ENCODE results near the gene MEX3A.

Gene MEX3A

GRCh38 chr1:156115514-156116374, 33.5 kb upstream of the MEX3A start:
- Histone ChIP-seq H3K4me1 (ENCODE audit: control insufficient read depth, insufficient read depth, low read length) (peaks cover 57% of the 10 kb centered on the region), H3K9me3 (replicated peaks; ENCODE audit: low read length) (no peaks in the 10 kb centered on the region), H3K4me2 (ENCODE audit: low read length) (peak overlapping the region; percentile 94), H3K4me3 (ENCODE audit: low read length) (peak overlapping the region; percentile 99), H3K9ac (ENCODE audit: low read depth, low read length) (peak overlapping the region; percentile 100), H3K36me3 (ENCODE audit: insufficient read depth, low read length) (peaks cover 33% of the 10 kb centered on the region), H3K27me3 (ENCODE audit: control insufficient read depth, insufficient read depth, low read length) (no peaks in the 10 kb centered on the region)

- Histone ChIP-seq H3K4me2 (ENCODE audit: low read length) (peak overlapping the region; percentile 94), H3K27me3 (ENCODE audit: control insufficient read depth, insufficient read depth, low read length) (no peaks in the 10 kb centered on the region), H3K36me3 (ENCODE audit: insufficient read depth, low read length) (peaks cover 26% of the 10 kb centered on the region), H3K9me3 (replicated peaks; ENCODE audit: low read length) (no peaks in the 10 kb centered on the region), H3K9ac (ENCODE audit: low read depth, low read length) (peak overlapping the region; percentile 100), H3K4me1 (ENCODE audit: control insufficient read depth, insufficient read depth, low read length) (peaks cover 49% of the 10 kb centered on the region), H3K4me3 (ENCODE audit: low read length) (peak overlapping the region; percentile 99)
These were observed 32.8 kb upstream of the MEX3A start for GRCh38 chr1:156114919-156115513.

GRCh38 chr1:156114101-156114918, 32.0 kb upstream of the MEX3A start, which contains the start of gene LMNA:
TSS of gene LMNA (plus strand) at chr1:156114711. CDS start at chr1:156114919, 208 bp downstream.
- H3K27me3 ChIP-seq (ENCODE audit: control insufficient read depth, insufficient read depth, low read length): no peaks in the 10 kb centered on the region
- no peaks in the 10 kb centered on the region for H3K9me3 ChIP-seq (replicated peaks; ENCODE audit: low read length)
- H3K4me1 ChIP-seq (ENCODE audit: control insufficient read depth, insufficient read depth, low read length): peaks cover 42% of the 10 kb centered on the region
- peak within 1 kb of the TSS; percentile 100 for H3K9ac ChIP-seq (ENCODE audit: low read depth, low read length)
- H3K36me3 ChIP-seq (ENCODE audit: insufficient read depth, low read length): peaks cover 22% of the 10 kb centered on the region
- H3K4me2 ChIP-seq (ENCODE audit: low read length): peak within 1 kb of the TSS; percentile 94
- peak within 1 kb of the TSS; percentile 99 for H3K4me3 ChIP-seq (ENCODE audit: low read length)

GRCh38 chr1:156113282-156113950, 31.2 kb upstream of the MEX3A start:
- Histone ChIP-seq H3K4me3 (ENCODE audit: low read length) (peak overlapping the region; percentile 73), H3K9me3 (replicated peaks; ENCODE audit: low read length) (no peaks in the 10 kb centered on the region), H3K36me3 (ENCODE audit: insufficient read depth, low read length) (peaks cover 22% of the 10 kb centered on the region), H3K4me2 (ENCODE audit: low read length) (peak overlapping the region; percentile 90), H3K27me3 (ENCODE audit: control insufficient read depth, insufficient read depth, low read length) (no peaks in the 10 kb centered on the region), H3K4me1 (ENCODE audit: control insufficient read depth, insufficient read depth, low read length) (peaks cover 36% of the 10 kb centered on the region), H3K9ac (ENCODE audit: low read depth, low read length) (peak overlapping the region; percentile 100)

- peak overlapping the region; percentile 31 for H3K4me2 ChIP-seq (ENCODE audit: low read length)
- H3K9ac ChIP-seq (ENCODE audit: low read depth, low read length): peak overlapping the region; percentile 19
- peaks cover 28% of the 10 kb centered on the region for H3K4me1 ChIP-seq (ENCODE audit: control insufficient read depth, insufficient read depth, low read length)
- H3K9me3 ChIP-seq (replicated peaks; ENCODE audit: low read length): no peaks in the 10 kb centered on the region
- no peak overlapping the region for H3K4me3 ChIP-seq (ENCODE audit: low read length)
- peaks cover 18% of the 10 kb centered on the region for H3K36me3 ChIP-seq (ENCODE audit: insufficient read depth, low read length)
- H3K27me3 ChIP-seq (ENCODE audit: control insufficient read depth, insufficient read depth, low read length): no peaks in the 10 kb centered on the region
These were observed 30.2 kb upstream of the MEX3A start for GRCh38 chr1:156112276-156113137.

- Histone ChIP-seq H3K36me3 (ENCODE audit: insufficient read depth, low read length) (peaks cover 16% of the 10 kb centered on the region), H3K27me3 (ENCODE audit: control insufficient read depth, insufficient read depth, low read length) (no peaks in the 10 kb centered on the region), H3K4me3 (ENCODE audit: low read length) (no peak overlapping the region), H3K9ac (ENCODE audit: low read depth, low read length) (peak overlapping the region; percentile 19), H3K4me1 (ENCODE audit: control insufficient read depth, insufficient read depth, low read length) (peaks cover 35% of the 10 kb centered on the region), H3K9me3 (replicated peaks; ENCODE audit: low read length) (no peaks in the 10 kb centered on the region), H3K4me2 (ENCODE audit: low read length) (no peak overlapping the region)
These were observed 29.2 kb upstream of the MEX3A start for GRCh38 chr1:156111355-156111962.

- H3K4me3 ChIP-seq (ENCODE audit: low read length): no peak overlapping the region
- H3K4me1 ChIP-seq (ENCODE audit: control insufficient read depth, insufficient read depth, low read length): peaks cover 45% of the 10 kb centered on the region
- H3K27me3 ChIP-seq (ENCODE audit: control insufficient read depth, insufficient read depth, low read length): no peaks in the 10 kb centered on the region
- H3K9me3 ChIP-seq (replicated peaks; ENCODE audit: low read length): no peaks in the 10 kb centered on the region
- no peak overlapping the region for H3K9ac ChIP-seq (ENCODE audit: low read depth, low read length)
- H3K4me2 ChIP-seq (ENCODE audit: low read length): no peak overlapping the region
- peaks cover 6% of the 10 kb centered on the region for H3K36me3 ChIP-seq (ENCODE audit: insufficient read depth, low read length)
These were observed 28.0 kb upstream of the MEX3A start for GRCh38 chr1:156110252-156110651.

GRCh38 chr1:156108664-156109241, 26.5 kb upstream of the MEX3A start:
- H3K4me1 ChIP-seq (ENCODE audit: control insufficient read depth, insufficient read depth, low read length): peaks cover 55% of the 10 kb centered on the region
- no peak overlapping the region for H3K9ac ChIP-seq (ENCODE audit: low read depth, low read length)
- no peak overlapping the region for H3K4me3 ChIP-seq (ENCODE audit: low read length)
- no peaks in the 10 kb centered on the region for H3K36me3 ChIP-seq (ENCODE audit: insufficient read depth, low read length)
- H3K4me2 ChIP-seq (ENCODE audit: low read length): no peak overlapping the region
- H3K9me3 ChIP-seq (replicated peaks; ENCODE audit: low read length): no peaks in the 10 kb centered on the region
- no peaks in the 10 kb centered on the region for H3K27me3 ChIP-seq (ENCODE audit: control insufficient read depth, insufficient read depth, low read length)

- Histone ChIP-seq H3K9me3 (replicated peaks; ENCODE audit: low read length) (no peaks in the 10 kb centered on the region), H3K4me2 (ENCODE audit: low read length) (no peak overlapping the region), H3K4me3 (ENCODE audit: low read length) (no peak overlapping the region), H3K4me1 (ENCODE audit: control insufficient read depth, insufficient read depth, low read length) (peaks cover 55% of the 10 kb centered on the region), H3K36me3 (ENCODE audit: insufficient read depth, low read length) (no peaks in the 10 kb centered on the region), H3K27me3 (ENCODE audit: control insufficient read depth, insufficient read depth, low read length) (no peaks in the 10 kb centered on the region), H3K9ac (ENCODE audit: low read depth, low read length) (no peak overlapping the region)
These were observed 25.8 kb upstream of the MEX3A start for GRCh38 chr1:156108057-156108456.
